Choroid plexus epithelial cell (primary cell): ENCODE results near the gene ARHGAP23.

ENCODE experiments used
- DNase-seq: peaks from one replicate; pipeline ENCODE4 v3.0.0-alpha.2; 2010; ENCODE audit warnings: low read depth
- H3K4me3 ChIP-seq: 2 replicates; pipeline ENCODE4 v1.5.1; 2011; ENCODE audit warnings: low read depth, mild to moderate bottlenecking, control low read depth, low read length, moderate library complexity
- TF ChIP-seq, protein P1 (sequence below): conservative IDR thresholded peaks from 2 replicates; pipeline ENCODE4 v1.5.1; 2011; ENCODE audit warnings: low read depth, mild to moderate bottlenecking, control low read depth, inconsistent platforms, low read length, moderate library complexity

The ARHGAP23 gene, protein sequence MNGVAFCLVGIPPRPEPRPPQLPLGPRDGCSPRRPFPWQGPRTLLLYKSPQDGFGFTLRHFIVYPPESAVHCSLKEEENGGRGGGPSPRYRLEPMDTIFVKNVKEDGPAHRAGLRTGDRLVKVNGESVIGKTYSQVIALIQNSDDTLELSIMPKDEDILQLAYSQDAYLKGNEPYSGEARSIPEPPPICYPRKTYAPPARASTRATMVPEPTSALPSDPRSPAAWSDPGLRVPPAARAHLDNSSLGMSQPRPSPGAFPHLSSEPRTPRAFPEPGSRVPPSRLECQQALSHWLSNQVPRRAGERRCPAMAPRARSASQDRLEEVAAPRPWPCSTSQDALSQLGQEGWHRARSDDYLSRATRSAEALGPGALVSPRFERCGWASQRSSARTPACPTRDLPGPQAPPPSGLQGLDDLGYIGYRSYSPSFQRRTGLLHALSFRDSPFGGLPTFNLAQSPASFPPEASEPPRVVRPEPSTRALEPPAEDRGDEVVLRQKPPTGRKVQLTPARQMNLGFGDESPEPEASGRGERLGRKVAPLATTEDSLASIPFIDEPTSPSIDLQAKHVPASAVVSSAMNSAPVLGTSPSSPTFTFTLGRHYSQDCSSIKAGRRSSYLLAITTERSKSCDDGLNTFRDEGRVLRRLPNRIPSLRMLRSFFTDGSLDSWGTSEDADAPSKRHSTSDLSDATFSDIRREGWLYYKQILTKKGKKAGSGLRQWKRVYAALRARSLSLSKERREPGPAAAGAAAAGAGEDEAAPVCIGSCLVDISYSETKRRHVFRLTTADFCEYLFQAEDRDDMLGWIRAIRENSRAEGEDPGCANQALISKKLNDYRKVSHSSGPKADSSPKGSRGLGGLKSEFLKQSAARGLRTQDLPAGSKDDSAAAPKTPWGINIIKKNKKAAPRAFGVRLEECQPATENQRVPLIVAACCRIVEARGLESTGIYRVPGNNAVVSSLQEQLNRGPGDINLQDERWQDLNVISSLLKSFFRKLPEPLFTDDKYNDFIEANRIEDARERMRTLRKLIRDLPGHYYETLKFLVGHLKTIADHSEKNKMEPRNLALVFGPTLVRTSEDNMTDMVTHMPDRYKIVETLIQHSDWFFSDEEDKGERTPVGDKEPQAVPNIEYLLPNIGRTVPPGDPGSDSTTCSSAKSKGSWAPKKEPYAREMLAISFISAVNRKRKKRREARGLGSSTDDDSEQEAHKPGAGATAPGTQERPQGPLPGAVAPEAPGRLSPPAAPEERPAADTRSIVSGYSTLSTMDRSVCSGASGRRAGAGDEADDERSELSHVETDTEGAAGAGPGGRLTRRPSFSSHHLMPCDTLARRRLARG (N-terminal part only)

DNA sequence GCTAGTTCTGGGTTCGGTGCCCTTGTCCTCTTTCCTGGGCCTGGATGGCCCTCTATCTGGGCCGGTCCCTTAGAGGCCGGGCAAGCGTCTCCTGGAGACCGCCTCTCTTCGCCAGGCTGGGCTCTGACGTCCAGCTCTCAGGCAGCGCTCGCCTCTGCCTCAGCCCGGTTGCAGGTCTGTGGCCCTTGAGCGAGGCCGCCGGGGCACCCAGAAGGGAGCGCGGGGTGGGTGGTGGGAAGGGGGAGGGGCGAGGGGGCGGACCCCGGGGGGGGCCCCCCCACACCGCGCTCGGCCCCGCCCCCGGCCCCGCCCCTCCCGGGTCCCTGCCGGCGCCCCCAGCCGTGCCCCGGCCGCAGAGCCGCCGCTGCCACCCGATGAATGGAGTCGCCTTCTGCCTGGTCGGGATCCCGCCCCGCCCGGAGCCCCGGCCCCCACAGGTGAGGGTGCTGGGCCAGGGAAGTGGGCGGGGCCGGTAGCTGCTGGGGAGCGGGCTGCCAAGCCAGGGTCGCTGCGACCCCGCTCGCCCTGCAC lies at the start of gene ARHGAP23:
Gene ARHGAP23, plus strand, starts transcription at position 353 of the 531 bp plus-strand sequence. Its CDS starts 22 bp downstream, at position 375.
- TF ChIP-seq, protein P1, sequence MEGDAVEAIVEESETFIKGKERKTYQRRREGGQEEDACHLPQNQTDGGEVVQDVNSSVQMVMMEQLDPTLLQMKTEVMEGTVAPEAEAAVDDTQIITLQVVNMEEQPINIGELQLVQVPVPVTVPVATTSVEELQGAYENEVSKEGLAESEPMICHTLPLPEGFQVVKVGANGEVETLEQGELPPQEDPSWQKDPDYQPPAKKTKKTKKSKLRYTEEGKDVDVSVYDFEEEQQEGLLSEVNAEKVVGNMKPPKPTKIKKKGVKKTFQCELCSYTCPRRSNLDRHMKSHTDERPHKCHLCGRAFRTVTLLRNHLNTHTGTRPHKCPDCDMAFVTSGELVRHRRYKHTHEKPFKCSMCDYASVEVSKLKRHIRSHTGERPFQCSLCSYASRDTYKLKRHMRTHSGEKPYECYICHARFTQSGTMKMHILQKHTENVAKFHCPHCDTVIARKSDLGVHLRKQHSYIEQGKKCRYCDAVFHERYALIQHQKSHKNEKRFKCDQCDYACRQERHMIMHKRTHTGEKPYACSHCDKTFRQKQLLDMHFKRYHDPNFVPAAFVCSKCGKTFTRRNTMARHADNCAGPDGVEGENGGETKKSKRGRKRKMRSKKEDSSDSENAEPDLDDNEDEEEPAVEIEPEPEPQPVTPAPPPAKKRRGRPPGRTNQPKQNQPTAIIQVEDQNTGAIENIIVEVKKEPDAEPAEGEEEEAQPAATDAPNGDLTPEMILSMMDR = no peak
- peak; percentile 70 for DNase-seq
- peak within 1 kb of the TSS; percentile 80 for H3K4me3 ChIP-seq

DNA sequence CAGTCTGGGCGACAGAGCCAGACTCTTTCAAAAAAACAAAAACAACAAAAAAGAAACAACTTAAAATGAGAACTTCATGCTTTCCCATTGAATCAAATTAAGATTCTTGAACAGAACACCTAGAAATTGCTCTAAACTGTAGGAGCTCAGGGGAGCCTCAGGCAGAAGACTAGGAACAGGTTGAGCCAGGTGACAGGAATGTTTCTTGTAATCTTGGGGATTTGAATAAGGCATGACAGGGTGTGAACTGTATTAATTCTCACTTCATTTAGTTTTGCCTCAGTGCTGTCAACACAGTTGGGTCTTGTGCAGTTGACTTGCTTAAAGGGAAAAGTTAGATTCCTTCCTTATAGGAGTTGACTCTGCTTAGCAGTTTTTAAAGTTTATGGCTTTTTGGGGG lies 48.8 kb upstream of the ARHGAP23 start:
- no peak for DNase-seq
- H3K4me3 ChIP-seq = no peak overlapping the region
- TF ChIP-seq, protein P1 = no peak

DNA sequence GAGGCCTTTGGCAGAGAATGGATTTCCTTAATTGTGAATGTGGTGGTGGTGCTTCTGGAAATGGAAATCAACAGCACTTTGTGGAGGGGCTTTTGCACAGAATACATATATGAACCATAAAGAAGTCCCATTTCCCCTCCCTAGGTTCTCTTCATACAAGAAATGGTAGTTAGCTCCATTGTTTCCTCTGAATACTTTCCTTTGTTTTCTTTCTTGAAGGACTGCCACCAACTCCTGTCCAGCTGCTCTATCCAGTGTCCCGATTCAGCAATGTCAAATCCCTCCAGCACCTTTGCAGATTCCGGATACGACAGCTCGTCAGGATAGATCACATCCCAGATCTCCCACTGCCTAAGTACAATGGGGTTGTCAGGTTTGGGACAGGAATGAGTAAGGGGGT lies 33.2 kb upstream of the ARHGAP23 start:
- TF ChIP-seq, protein P1 = no peak
- no peak for DNase-seq
- H3K4me3 ChIP-seq = no peak overlapping the region

DNA sequence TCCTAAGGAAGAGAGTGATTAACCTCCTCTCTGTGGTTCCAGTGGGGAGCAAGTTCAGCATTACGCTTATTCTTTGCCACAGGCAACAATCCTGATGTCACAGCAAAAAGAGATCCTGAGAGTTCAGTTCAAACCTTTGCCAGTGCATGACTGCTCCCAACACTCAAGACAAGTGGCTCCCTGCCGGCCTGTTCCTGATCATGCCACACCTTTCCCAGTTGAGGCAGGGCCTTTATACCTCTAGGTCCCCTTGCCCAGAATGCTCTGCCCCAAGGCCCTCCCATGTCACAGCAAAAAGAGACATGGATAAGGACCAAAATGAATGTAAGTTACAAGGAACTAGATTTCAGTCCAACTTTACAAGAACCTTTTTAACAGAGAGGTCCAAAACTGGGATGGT lies 31.0 kb upstream of the ARHGAP23 start:
- TF ChIP-seq, protein P1 = no peak
- no peak for DNase-seq
- no peak overlapping the region for H3K4me3 ChIP-seq

DNA sequence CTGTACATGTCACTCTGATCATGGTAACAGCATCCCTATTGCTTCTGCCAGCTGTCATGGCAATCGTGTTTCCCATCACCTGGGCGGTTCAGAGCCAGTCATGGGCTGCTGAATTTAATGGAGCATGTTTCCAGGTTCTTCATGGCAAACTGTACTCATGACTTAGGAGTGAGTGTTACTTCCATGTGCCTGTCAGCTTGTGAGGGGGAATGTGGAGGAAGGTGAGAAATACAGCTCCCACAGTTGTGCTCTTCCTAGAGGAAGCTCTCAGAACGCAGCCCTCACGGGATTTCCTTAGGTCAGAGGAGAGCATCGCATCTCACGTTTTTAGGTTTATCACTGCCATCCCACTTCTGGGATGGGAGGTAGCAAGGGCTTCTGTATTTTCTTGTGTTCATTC lies 28.0 kb upstream of the ARHGAP23 start:
- TF ChIP-seq, protein P1 = no peak
- no peak for DNase-seq
- H3K4me3 ChIP-seq = no peak overlapping the region

DNA sequence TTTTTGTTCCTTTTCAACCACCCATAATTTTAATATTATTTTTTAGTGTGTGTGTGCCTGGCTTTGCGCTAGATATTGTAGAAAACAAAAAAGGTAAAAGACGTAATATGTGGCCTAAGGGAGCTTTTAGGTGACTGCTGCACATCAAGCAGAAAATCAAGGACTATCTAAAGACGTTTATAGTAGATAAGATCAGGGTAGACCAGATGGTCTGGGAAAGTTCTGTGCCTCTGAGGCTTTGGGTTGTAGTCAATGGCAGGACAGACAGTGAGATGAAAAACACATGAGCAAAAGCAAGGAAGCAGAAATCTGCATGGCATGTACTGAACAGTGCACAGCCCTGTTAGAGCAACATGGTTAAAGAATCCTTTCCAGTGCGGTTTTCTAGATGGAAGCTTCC lies 26.8 kb upstream of the ARHGAP23 start:
- TF ChIP-seq, protein P1 = no peak
- H3K4me3 ChIP-seq = no peak overlapping the region
- DNase-seq = no peak
